ENCODE measurements around the gene ZNF76.

ZNF76 gene

GRCh38 chr6:35282472-35282871 is 22.9 kb downstream of the ZNF76 start:
- TF ChIP-seq FOXP2 (optimal IDR thresholded peaks at IDR 0.05; ENCODE audit: borderline replicate concordance, extremely low read depth, extremely low read length, insufficient read depth) = no peak
- no peak for TF ChIP-seq POLR2AphosphoS5 (IDR thresholded peaks at IDR 0.05; ENCODE audit: low read depth, low read length)
- TF ChIP-seq, protein P1, sequence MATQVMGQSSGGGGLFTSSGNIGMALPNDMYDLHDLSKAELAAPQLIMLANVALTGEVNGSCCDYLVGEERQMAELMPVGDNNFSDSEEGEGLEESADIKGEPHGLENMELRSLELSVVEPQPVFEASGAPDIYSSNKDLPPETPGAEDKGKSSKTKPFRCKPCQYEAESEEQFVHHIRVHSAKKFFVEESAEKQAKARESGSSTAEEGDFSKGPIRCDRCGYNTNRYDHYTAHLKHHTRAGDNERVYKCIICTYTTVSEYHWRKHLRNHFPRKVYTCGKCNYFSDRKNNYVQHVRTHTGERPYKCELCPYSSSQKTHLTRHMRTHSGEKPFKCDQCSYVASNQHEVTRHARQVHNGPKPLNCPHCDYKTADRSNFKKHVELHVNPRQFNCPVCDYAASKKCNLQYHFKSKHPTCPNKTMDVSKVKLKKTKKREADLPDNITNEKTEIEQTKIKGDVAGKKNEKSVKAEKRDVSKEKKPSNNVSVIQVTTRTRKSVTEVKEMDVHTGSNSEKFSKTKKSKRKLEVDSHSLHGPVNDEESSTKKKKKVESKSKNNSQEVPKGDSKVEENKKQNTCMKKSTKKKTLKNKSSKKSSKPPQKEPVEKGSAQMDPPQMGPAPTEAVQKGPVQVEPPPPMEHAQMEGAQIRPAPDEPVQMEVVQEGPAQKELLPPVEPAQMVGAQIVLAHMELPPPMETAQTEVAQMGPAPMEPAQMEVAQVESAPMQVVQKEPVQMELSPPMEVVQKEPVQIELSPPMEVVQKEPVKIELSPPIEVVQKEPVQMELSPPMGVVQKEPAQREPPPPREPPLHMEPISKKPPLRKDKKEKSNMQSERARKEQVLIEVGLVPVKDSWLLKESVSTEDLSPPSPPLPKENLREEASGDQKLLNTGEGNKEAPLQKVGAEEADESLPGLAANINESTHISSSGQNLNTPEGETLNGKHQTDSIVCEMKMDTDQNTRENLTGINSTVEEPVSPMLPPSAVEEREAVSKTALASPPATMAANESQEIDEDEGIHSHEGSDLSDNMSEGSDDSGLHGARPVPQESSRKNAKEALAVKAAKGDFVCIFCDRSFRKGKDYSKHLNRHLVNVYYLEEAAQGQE (IDR thresholded peaks at IDR 0.05; ENCODE audit: insufficient read depth in 1 of 2, low read depth in 2 of 2, low read length in 2 of 2) = no peak

DNA sequence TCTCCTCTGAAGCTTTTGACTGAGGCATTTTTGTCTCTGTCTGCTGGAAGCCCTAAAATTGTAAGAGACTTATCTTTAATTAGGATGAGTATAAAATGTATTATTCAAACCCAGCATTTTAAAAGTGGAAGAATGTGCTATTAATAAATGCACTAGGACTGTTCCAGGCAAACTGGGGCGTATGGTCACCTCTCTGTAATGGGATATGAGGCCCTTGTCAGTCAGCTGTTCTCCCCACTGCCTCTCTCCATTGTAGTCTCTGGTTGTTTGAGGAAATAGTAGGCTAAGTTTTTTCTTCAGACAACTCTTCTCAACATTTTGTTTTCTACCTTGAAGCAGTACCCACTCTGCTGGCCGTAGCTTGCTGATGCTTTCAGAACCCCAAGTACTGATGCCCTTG is 23.8 kb downstream of the ZNF76 start:
- TF ChIP-seq SIN3A (IDR thresholded peaks at IDR 0.05; ENCODE audit: borderline replicate concordance, insufficient read depth, low read length) (no peak), TAF1 (IDR thresholded peaks at IDR 0.05; ENCODE audit: borderline replicate concordance, insufficient read depth, low read length) (no peak), FOXP2 (optimal IDR thresholded peaks at IDR 0.05; ENCODE audit: borderline replicate concordance, extremely low read depth, extremely low read length, insufficient read depth) (no peak), POLR2AphosphoS5 (IDR thresholded peaks at IDR 0.05; ENCODE audit: low read depth, low read length) (no peak)
- TF ChIP-seq, protein P1 (IDR thresholded peaks at IDR 0.05; ENCODE audit: insufficient read depth in 1 of 2, low read depth in 2 of 2, low read length in 2 of 2) = no peak

DNA sequence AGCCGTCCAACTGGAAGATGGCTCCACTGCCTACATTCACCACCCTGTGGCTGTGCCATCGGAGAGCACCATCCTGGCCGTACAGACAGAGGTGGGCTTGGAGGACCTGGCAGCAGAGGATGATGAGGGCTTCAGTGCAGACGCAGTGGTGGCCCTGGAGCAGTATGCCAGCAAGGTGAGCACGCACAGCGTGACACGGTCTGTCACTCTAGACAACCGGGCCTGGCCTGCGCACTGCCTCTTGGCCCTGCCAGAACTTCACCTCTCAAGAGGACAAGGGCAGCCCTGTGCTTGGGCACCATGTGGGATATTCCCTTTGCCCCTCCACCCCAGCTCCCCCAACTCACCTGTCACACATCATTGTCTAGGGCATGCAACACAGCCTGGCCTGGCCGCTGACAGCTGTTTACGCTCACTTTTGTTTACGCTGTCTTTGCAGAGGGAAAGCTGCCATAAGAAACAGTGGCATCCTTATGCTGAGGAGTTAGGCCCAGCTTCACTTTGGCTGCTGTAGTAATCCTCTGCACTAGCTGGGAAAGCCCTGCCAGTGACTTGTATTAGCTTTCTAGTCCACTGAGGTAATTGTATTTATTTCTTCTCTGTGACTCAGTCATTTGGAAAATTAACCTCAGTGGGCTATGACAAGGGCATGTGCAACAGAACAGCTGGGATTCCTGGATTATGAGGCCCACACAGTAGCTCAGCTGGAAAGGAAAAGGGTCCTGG is 28.3 kb downstream of the ZNF76 start:
- TF ChIP-seq, protein P1 (IDR thresholded peaks at IDR 0.05; ENCODE audit: insufficient read depth in 1 of 2, low read depth in 2 of 2, low read length in 2 of 2) = no peak
- TF ChIP-seq SIN3A (IDR thresholded peaks at IDR 0.05; ENCODE audit: borderline replicate concordance, insufficient read depth, low read length) (no peak), FOXP2 (optimal IDR thresholded peaks at IDR 0.05; ENCODE audit: borderline replicate concordance, extremely low read depth, extremely low read length, insufficient read depth) (no peak), TAF1 (IDR thresholded peaks at IDR 0.05; ENCODE audit: borderline replicate concordance, insufficient read depth, low read length) (no peak), POLR2AphosphoS5 (IDR thresholded peaks at IDR 0.05; ENCODE audit: low read depth, low read length) (no peak)

DNA sequence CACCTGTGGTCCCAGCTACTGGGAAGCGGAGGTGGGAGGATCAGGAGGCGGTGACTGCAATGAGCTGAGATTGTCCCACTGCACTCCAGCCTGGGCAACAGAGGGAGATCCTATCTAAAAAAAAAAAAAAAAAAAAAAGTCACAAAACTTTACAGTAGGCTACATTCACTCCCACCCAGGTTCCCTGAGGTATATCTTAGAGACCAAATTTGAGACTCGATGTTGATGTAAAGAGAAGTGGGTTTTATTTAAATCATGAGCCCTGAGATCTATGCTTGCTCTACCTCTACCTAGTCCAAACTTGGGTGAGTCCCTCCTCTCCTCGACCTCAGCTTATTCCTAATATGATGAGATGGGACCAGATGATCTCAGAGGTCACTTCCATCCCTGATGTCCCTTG is 29.3 kb downstream of the ZNF76 start:
- no peak for TF ChIP-seq SIN3A (IDR thresholded peaks at IDR 0.05; ENCODE audit: borderline replicate concordance, insufficient read depth, low read length)
- TF ChIP-seq FOXP2 (optimal IDR thresholded peaks at IDR 0.05; ENCODE audit: borderline replicate concordance, extremely low read depth, extremely low read length, insufficient read depth) = no peak

- TF ChIP-seq TAF1 (IDR thresholded peaks at IDR 0.05; ENCODE audit: borderline replicate concordance, insufficient read depth, low read length) (no peak), POLR2AphosphoS5 (IDR thresholded peaks at IDR 0.05; ENCODE audit: low read depth, low read length) (no peak), SIN3A (IDR thresholded peaks at IDR 0.05; ENCODE audit: borderline replicate concordance, insufficient read depth, low read length) (no peak), FOXP2 (optimal IDR thresholded peaks at IDR 0.05; ENCODE audit: borderline replicate concordance, extremely low read depth, extremely low read length, insufficient read depth) (no peak)
- TF ChIP-seq, protein P1 (IDR thresholded peaks at IDR 0.05; ENCODE audit: insufficient read depth in 1 of 2, low read depth in 2 of 2, low read length in 2 of 2) = no peak
Observed at GRCh38 chr6:35291491-35291890, 32.0 kb downstream of the ZNF76 start.

Measured in PFSK-1 (cell line).